SK-N-MC (cell line): ENCODE measurements around the gene EFCAB6.

ENCODE experiments used
- EZH2 ChIP-seq: fragments of 200-600 bp; sonication (generic); IDR thresholded peaks from one replicate; pipeline ENCODE4 v1.6.1; 2017; ENCODE audit warnings: antibody characterized with exemption
- FOXP2 ChIP-seq: optimal IDR thresholded peaks from 2 replicates; pipeline ENCODE3; 2011; ENCODE audit warnings: mild to moderate bottlenecking, moderate library complexity; ENCODE audit not compliant: insufficient read depth; ENCODE audit errors: extremely low read length, control extremely low read depth
- POLR2AphosphoS5 ChIP-seq: IDR thresholded peaks from 2 replicates; pipeline ENCODE4 v1.6.1; 2012; ENCODE audit warnings: mild to moderate bottlenecking, low read depth, low read length, borderline replicate concordance

- TF ChIP-seq EZH2 (no peak), POLR2AphosphoS5 (no peak), FOXP2 (no peak)
These were observed 342 bp downstream of the EFCAB6 start for GRCh38 chr22:43811777-43812148.
